Retinal pigment epithelial cell (primary cell): ENCODE results near the gene OR8B2.

ENCODE experiments used
- DNase-seq: peaks from one replicate; pipeline ENCODE4 v3.0.0-alpha.2; 2010; ENCODE audit warnings: low read depth
- H3K4me3 ChIP-seq: 2 replicates; pipeline ENCODE4 v1.5.1; 2011; ENCODE audit warnings: mild to moderate bottlenecking, low read length, control low read depth, moderate library complexity
- CTCF ChIP-seq: conservative IDR thresholded peaks from 2 replicates; pipeline ENCODE4 v1.5.1; 2011; ENCODE audit warnings: low read depth, low read length, control low read depth, inconsistent platforms

The OR8B2 gene

GRCh38 chr11:124346311-124346955 lies 37.9 kb downstream of the OR8B2 start:
- DNase-seq: no peak
- H3K4me3 ChIP-seq: no peak overlapping the region
- TF ChIP-seq CTCF: no peak

- DNase-seq: no peak
- no peak overlapping the region for H3K4me3 ChIP-seq
- TF ChIP-seq CTCF: no peak
Measured at GRCh38 chr11:124344346-124344745, 40.0 kb downstream of the OR8B2 start.

- no peak for DNase-seq
- TF ChIP-seq CTCF: no peak
- no peak overlapping the region for H3K4me3 ChIP-seq
Measured at GRCh38 chr11:124340142-124340447, 44.2 kb downstream of the OR8B2 start.

- no peak for TF ChIP-seq CTCF
- DNase-seq: no peak
- no peak overlapping the region for H3K4me3 ChIP-seq
Measured at GRCh38 chr11:124339396-124340141, 44.7 kb downstream of the OR8B2 start.
